ENCODE data around the gene BLTP3B. TPM values are rescaled to one million over a fixed set of nuclear protein-coding genes. Genes with fewer than 3 reads are reported as not detected.
A peak's percentile ranks its signal among the peaks of the same experiment; 100 is the strongest.

BLTP3B gene
- total and polyA plus RNA-seq, 2 of the 13 experiments (the other 11 are each of a cell fraction or from before 2014, with no cell fraction given), result 15.6 to 24.4 TPM

- TF ChIP-seq, protein P1, sequence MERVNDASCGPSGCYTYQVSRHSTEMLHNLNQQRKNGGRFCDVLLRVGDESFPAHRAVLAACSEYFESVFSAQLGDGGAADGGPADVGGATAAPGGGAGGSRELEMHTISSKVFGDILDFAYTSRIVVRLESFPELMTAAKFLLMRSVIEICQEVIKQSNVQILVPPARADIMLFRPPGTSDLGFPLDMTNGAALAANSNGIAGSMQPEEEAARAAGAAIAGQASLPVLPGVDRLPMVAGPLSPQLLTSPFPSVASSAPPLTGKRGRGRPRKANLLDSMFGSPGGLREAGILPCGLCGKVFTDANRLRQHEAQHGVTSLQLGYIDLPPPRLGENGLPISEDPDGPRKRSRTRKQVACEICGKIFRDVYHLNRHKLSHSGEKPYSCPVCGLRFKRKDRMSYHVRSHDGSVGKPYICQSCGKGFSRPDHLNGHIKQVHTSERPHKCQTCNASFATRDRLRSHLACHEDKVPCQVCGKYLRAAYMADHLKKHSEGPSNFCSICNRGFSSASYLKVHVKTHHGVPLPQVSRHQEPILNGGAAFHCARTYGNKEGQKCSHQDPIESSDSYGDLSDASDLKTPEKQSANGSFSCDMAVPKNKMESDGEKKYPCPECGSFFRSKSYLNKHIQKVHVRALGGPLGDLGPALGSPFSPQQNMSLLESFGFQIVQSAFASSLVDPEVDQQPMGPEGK (CRISPR knock-in tag; IDR thresholded peaks at IDR 0.05), result peak; percentile 47; the same call in 1 of the 2 replicates
- TF ChIP-seq, protein P2, sequence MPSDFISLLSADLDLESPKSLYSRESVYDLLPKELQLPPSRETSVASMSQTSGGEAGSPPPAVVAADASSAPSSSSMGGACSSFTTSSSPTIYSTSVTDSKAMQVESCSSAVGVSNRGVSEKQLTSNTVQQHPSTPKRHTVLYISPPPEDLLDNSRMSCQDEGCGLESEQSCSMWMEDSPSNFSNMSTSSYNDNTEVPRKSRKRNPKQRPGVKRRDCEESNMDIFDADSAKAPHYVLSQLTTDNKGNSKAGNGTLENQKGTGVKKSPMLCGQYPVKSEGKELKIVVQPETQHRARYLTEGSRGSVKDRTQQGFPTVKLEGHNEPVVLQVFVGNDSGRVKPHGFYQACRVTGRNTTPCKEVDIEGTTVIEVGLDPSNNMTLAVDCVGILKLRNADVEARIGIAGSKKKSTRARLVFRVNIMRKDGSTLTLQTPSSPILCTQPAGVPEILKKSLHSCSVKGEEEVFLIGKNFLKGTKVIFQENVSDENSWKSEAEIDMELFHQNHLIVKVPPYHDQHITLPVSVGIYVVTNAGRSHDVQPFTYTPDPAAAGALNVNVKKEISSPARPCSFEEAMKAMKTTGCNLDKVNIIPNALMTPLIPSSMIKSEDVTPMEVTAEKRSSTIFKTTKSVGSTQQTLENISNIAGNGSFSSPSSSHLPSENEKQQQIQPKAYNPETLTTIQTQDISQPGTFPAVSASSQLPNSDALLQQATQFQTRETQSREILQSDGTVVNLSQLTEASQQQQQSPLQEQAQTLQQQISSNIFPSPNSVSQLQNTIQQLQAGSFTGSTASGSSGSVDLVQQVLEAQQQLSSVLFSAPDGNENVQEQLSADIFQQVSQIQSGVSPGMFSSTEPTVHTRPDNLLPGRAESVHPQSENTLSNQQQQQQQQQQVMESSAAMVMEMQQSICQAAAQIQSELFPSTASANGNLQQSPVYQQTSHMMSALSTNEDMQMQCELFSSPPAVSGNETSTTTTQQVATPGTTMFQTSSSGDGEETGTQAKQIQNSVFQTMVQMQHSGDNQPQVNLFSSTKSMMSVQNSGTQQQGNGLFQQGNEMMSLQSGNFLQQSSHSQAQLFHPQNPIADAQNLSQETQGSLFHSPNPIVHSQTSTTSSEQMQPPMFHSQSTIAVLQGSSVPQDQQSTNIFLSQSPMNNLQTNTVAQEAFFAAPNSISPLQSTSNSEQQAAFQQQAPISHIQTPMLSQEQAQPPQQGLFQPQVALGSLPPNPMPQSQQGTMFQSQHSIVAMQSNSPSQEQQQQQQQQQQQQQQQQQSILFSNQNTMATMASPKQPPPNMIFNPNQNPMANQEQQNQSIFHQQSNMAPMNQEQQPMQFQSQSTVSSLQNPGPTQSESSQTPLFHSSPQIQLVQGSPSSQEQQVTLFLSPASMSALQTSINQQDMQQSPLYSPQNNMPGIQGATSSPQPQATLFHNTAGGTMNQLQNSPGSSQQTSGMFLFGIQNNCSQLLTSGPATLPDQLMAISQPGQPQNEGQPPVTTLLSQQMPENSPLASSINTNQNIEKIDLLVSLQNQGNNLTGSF (CRISPR knock-in tag; IDR thresholded peaks at IDR 0.05), result no peak
- TF ChIP-seq SRY (CRISPR knock-in tag; IDR thresholded peaks at IDR 0.05) (no peak), SOX5 (CRISPR knock-in tag; IDR thresholded peaks at IDR 0.05; ENCODE audit: borderline replicate concordance) (peak; percentile 49; the same call in 1 of the 2 replicates), RARA (CRISPR knock-in tag; IDR thresholded peaks at IDR 0.05) (peak; percentile 62)
- TF ChIP-seq, protein P3, sequence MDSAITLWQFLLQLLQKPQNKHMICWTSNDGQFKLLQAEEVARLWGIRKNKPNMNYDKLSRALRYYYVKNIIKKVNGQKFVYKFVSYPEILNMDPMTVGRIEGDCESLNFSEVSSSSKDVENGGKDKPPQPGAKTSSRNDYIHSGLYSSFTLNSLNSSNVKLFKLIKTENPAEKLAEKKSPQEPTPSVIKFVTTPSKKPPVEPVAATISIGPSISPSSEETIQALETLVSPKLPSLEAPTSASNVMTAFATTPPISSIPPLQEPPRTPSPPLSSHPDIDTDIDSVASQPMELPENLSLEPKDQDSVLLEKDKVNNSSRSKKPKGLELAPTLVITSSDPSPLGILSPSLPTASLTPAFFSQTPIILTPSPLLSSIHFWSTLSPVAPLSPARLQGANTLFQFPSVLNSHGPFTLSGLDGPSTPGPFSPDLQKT (CRISPR knock-in tag; IDR thresholded peaks at IDR 0.05; ENCODE audit: borderline replicate concordance), result no peak
These were observed 42.0 kb upstream of the BLTP3B start (continued) for GRCh38 chr12:100184549-100185145.

Data from HepG2 (cell line).